ENCODE results near the gene PAAF1. TPM values are rescaled to one million over a fixed set of nuclear protein-coding genes. Genes with fewer than 3 reads are reported as not detected.
"Not testable (repeated sequence)": the region's sequence is repeated elsewhere in the genome, so short reads cannot be mapped to it uniquely, and the experiment has no call there.

Gene PAAF1
- total RNA-seq, 1 experiment from 2014 or later, result 21.6 TPM

DNA sequence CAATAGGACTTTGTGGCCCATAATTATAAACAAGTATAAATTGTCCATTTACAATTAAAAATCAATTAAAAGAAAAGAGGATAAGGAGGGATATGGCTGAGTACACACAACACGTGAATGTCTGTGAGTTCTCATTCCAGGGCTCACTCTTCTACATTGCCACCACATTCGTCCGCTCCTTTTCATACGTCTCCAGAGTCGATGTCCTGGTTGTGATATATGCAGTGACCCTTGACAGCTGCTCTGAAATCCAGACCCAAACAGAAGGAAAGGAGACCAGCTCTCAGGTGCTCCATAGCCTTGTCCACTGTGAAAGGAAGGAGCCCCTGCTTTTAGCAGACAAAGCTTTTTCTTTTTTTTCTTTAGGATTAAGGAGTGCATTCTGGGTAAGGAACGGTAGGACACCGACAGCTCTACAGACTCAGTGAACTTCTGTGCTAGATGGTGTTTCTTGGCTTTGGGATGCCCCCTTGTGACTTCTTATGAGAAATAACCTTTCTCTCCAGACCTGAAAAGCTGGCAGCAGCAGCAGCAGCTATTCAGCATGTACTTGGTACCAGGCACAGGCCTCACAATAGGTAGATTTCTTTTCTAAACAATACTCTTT is 54.3 kb downstream of the PAAF1 start:
- Mint-ChIP-seq H3K27me3 (ENCODE audit: insufficient read depth, unreplicated experiment) (no peaks in the 10 kb centered on the region), H3K36me3 (ENCODE audit: insufficient read depth, unreplicated experiment) (peaks cover 60% of the 10 kb centered on the region), H3K4me3 (ENCODE audit: unreplicated experiment) (no peak overlapping the region), H3K9me3 (ENCODE audit: unreplicated experiment) (no peaks in the 10 kb centered on the region), H3K4me1 (ENCODE audit: insufficient read depth, unreplicated experiment) (no peaks in the 10 kb centered on the region), H3K27ac (ENCODE audit: low read depth, unreplicated experiment) (no peak overlapping the region)
- intact Hi-C loops (cut with micrococcal nuclease), result loop anchor here (1.0 to 5.0 kb wide), 2 partner anchors 306 to 529 kb away; no protein-coding TSS in a partner anchor
- peak; percentile 70 for DNase-seq (ENCODE audit: unreplicated experiment)
- ChIA-PET CTCF (interaction anchor here (0.5 to 2.2 kb wide), 8 partner anchors 11 to 652 kb away, joined by 3 to 8 read pairs (median 3); no protein-coding TSS in a partner anchor), POLR2A (interaction anchor here (0.8 to 1.2 kb wide), 2 partner anchors 65 to 170 kb away, joined by 3 read pairs; partner anchors contain the start of gene RAB6A)
- no TSS peak for BruUV-seq (replicated peaks)
- TF ChIP-seq, protein P1, sequence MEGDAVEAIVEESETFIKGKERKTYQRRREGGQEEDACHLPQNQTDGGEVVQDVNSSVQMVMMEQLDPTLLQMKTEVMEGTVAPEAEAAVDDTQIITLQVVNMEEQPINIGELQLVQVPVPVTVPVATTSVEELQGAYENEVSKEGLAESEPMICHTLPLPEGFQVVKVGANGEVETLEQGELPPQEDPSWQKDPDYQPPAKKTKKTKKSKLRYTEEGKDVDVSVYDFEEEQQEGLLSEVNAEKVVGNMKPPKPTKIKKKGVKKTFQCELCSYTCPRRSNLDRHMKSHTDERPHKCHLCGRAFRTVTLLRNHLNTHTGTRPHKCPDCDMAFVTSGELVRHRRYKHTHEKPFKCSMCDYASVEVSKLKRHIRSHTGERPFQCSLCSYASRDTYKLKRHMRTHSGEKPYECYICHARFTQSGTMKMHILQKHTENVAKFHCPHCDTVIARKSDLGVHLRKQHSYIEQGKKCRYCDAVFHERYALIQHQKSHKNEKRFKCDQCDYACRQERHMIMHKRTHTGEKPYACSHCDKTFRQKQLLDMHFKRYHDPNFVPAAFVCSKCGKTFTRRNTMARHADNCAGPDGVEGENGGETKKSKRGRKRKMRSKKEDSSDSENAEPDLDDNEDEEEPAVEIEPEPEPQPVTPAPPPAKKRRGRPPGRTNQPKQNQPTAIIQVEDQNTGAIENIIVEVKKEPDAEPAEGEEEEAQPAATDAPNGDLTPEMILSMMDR (IDR thresholded peaks at IDR 0.05; ENCODE audit: unreplicated experiment), result peak; percentile 40

GRCh38 chr11:73931951-73932350 is 55.2 kb downstream of the PAAF1 start:
- CTCF ChIA-PET, result interaction anchor here (0.7 to 2.2 kb wide), 6 partner anchors 8 to 652 kb away, joined by 3 to 8 read pairs (median 4); no protein-coding TSS in a partner anchor
- no peak overlapping the region for H3K27ac Mint-ChIP-seq (ENCODE audit: low read depth, unreplicated experiment)
- H3K36me3 Mint-ChIP-seq (ENCODE audit: insufficient read depth, unreplicated experiment), result peaks cover 58% of the 10 kb centered on the region
- no peak for DNase-seq (ENCODE audit: unreplicated experiment)
- intact Hi-C loops (cut with micrococcal nuclease), result loop anchor here (1.0 to 5.0 kb wide), 2 partner anchors 307 to 530 kb away; no protein-coding TSS in a partner anchor
- no peak overlapping the region for H3K4me3 Mint-ChIP-seq (ENCODE audit: unreplicated experiment)
- H3K27me3 Mint-ChIP-seq (ENCODE audit: insufficient read depth, unreplicated experiment), result no peaks in the 10 kb centered on the region
- POLR2A ChIA-PET, result no interaction called here
- H3K9me3 Mint-ChIP-seq (ENCODE audit: unreplicated experiment), result no peaks in the 10 kb centered on the region
- H3K4me1 Mint-ChIP-seq (ENCODE audit: insufficient read depth, unreplicated experiment), result no peaks in the 10 kb centered on the region
- TF ChIP-seq, protein P1 (IDR thresholded peaks at IDR 0.05; ENCODE audit: unreplicated experiment), result no peak
- BruUV-seq (replicated peaks), result no TSS peak

DNA sequence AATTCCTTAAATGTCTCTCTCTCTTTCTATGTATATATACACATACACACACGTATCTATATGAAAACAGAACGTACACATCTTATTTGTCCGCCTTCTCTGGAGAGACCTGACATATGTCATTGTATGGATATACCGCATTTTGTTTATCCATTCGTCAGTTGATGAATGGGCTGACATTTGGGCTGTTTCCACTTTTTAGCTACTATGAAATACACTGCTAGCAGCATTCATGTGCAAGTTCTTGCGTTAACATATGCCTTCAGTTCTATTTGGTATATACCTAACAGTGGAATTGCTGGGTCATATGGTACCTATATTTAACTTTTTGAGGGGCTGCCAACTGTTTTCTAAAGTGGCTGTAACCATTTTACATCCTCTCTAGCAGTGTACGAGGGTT is 56.0 kb downstream of the PAAF1 start:
- Mint-ChIP-seq H3K4me3 (ENCODE audit: unreplicated experiment) (no peak overlapping the region), H3K4me1 (ENCODE audit: insufficient read depth, unreplicated experiment) (no peaks in the 10 kb centered on the region), H3K36me3 (ENCODE audit: insufficient read depth, unreplicated experiment) (peaks cover 50% of the 10 kb centered on the region), H3K9me3 (ENCODE audit: unreplicated experiment) (no peaks in the 10 kb centered on the region), H3K27ac (ENCODE audit: low read depth, unreplicated experiment) (no peak overlapping the region), H3K27me3 (ENCODE audit: insufficient read depth, unreplicated experiment) (no peaks in the 10 kb centered on the region)
- ChIA-PET POLR2A (no interaction called here), CTCF (interaction anchor here (2.2 kb wide), 1 partner anchor 9 kb away, joined by 8 read pairs; no protein-coding TSS in a partner anchor)
- TF ChIP-seq, protein P1 (IDR thresholded peaks at IDR 0.05; ENCODE audit: unreplicated experiment), result no peak
- intact Hi-C loops (cut with micrococcal nuclease), result loop anchor here (5.0 kb wide), 1 partner anchor 530 kb away; no protein-coding TSS in a partner anchor
- no TSS peak for BruUV-seq (replicated peaks)
- no peak for DNase-seq (ENCODE audit: unreplicated experiment)

- H3K4me3 Mint-ChIP-seq (ENCODE audit: unreplicated experiment); CTCF ChIA-PET; BruUV-seq (replicated peaks); DNase-seq (ENCODE audit: unreplicated experiment); H3K9me3 Mint-ChIP-seq (ENCODE audit: unreplicated experiment); H3K27ac Mint-ChIP-seq (ENCODE audit: low read depth, unreplicated experiment); POLR2A ChIA-PET; H3K27me3 Mint-ChIP-seq (ENCODE audit: insufficient read depth, unreplicated experiment); intact Hi-C loops (cut with micrococcal nuclease); H3K4me1 Mint-ChIP-seq (ENCODE audit: insufficient read depth, unreplicated experiment): not testable (repeated sequence)
- peaks cover 21% of the 10 kb centered on the region for H3K36me3 Mint-ChIP-seq (ENCODE audit: insufficient read depth, unreplicated experiment)
Measured at GRCh38 chr11:73936047-73936446, 59.2 kb downstream of the PAAF1 start.
